CD4-positive, alpha-beta T cell treated with Interleukin-6 for 4 hours (primary cell): ENCODE results near the gene MMP24.

ENCODE experiments used
- DNase-seq: peaks from one replicate; pipeline ENCODE4 v3.0.0-alpha.2; 2020; ENCODE audit warnings: mixed read lengths

MMP24 gene

GRCh38 chr20:35316086-35316485 lies 89.6 kb downstream of the MMP24 start:
- no peak for DNase-seq

- DNase-seq, result no peak
Observed at GRCh38 chr20:35317416-35318210, 91.1 kb downstream of the MMP24 start.

- DNase-seq, result no peak
Observed at GRCh38 chr20:35318502-35319157, 92.1 kb downstream of the MMP24 start.

- DNase-seq, result no peak
Observed at GRCh38 chr20:35319192-35319870, 92.8 kb downstream of the MMP24 start.

GRCh38 chr20:35319871-35320197 lies 93.3 kb downstream of the MMP24 start:
- no peak for DNase-seq

GRCh38 chr20:35320396-35321126 lies 94.1 kb downstream of the MMP24 start:
- no peak for DNase-seq

GRCh38 chr20:35325401-35325800 lies 98.9 kb downstream of the MMP24 start:
- no peak for DNase-seq

GRCh38 chr20:35326021-35326739 lies 99.7 kb downstream of the MMP24 start:
- no peak for DNase-seq
